Neural cell (in vitro differentiated cells): ENCODE results near the gene GART. TPM values are rescaled to one million over a fixed set of nuclear protein-coding genes. Genes with fewer than 3 reads are reported as not detected.

ENCODE experiments used
- H2AFZ ChIP-seq: fragments of 200-600, 300-800 bp; sonication (generic), shearing (Covaris generic); 2 replicates; pipeline ENCODE4 v1.6.0; 2014; ENCODE audit warnings: low read depth, mild to moderate bottlenecking, antibody characterized with exemption, low read length, moderate library complexity
- H3F3A ChIP-seq: fragments of 200-600 bp; shearing (Covaris generic); 2 replicates; pipeline ENCODE4 v1.6.1; 2016; ENCODE audit warnings: mild to moderate bottlenecking, moderate library complexity, mixed read lengths, antibody characterized with exemption, low read length; ENCODE audit not compliant: insufficient read depth, poor library complexity, severe bottlenecking
- H3K27ac ChIP-seq: fragments of 200-600, 300-800 bp; sonication (generic), shearing (Covaris generic); 2 replicates; pipeline ENCODE4 v1.5.1; 2014; ENCODE audit warnings: mild to moderate bottlenecking, low read length, moderate library complexity
- H3K27me3 ChIP-seq: fragments of 300-800, 200-600 bp; sonication (generic), shearing (Covaris generic); 2 replicates; pipeline ENCODE4 v1.6.0; 2014; ENCODE audit warnings: mild to moderate bottlenecking, low read depth, low read length, moderate library complexity; ENCODE audit not compliant: insufficient read depth
- H3K36me3 ChIP-seq: fragments of 300-800, 200-600 bp; sonication (generic), shearing (Covaris generic); 2 replicates; pipeline ENCODE4 v1.5.1; 2014; ENCODE audit warnings: mild to moderate bottlenecking, antibody characterized with exemption, low read length, moderate library complexity; ENCODE audit not compliant: insufficient read depth
- H3K4me2 ChIP-seq: fragments of 300-800, 200-600 bp; sonication (generic), shearing (Covaris generic); 2 replicates; pipeline ENCODE4 v1.6.0; 2014; ENCODE audit warnings: mild to moderate bottlenecking, low read length
- H3K4me3 ChIP-seq: fragments of 300-800, 200-600 bp; sonication (generic), shearing (Covaris generic); 2 replicates; pipeline ENCODE4 v1.5.1; 2014; ENCODE audit warnings: mild to moderate bottlenecking, low read length, moderate library complexity
- H3K79me2 ChIP-seq: fragments of 200-600 bp; shearing (Covaris generic); replicated peaks from 2 replicates; pipeline ENCODE4 v1.6.0; 2014; ENCODE audit warnings: mild to moderate bottlenecking, low read length, moderate library complexity; ENCODE audit not compliant: insufficient read depth
- H3K9ac ChIP-seq: fragments of 300-800, 200-600 bp; sonication (generic), shearing (Covaris generic); 2 replicates; pipeline ENCODE4 v1.6.1; 2016; ENCODE audit warnings: mild to moderate bottlenecking, low read length, mixed read lengths
- H3K9me2 ChIP-seq: fragments of 200-600 bp; shearing (Covaris generic); 2 replicates; pipeline ENCODE4 v1.6.1; 2016; ENCODE audit warnings: mild to moderate bottlenecking, low read length, mixed read lengths; ENCODE audit not compliant: insufficient read depth
- H3K9me3 ChIP-seq: fragments of 200-600, 300-800 bp; sonication (generic), shearing (Covaris generic); 2 replicates; pipeline ENCODE4 v1.6.1; 2016; ENCODE audit warnings: mild to moderate bottlenecking, mixed run types, low read length, moderate library complexity, mixed read lengths
- H4K20me1 ChIP-seq: fragments of 200-600 bp; shearing (Covaris generic); 2 replicates; pipeline ENCODE4 v1.6.1; 2016; ENCODE audit warnings: mild to moderate bottlenecking, mixed run types; ENCODE audit not compliant: insufficient read depth
- CTCF ChIP-seq: fragments of 450-650 bp; IDR thresholded peaks from 2 replicates; pipeline ENCODE4 v1.5.1; 2014; ENCODE audit warnings: antibody characterized with exemption, mild to moderate bottlenecking, moderate library complexity; ENCODE audit not compliant: poor library complexity, severe bottlenecking
- EP300 ChIP-seq: fragments of 450-650 bp; conservative IDR thresholded peaks from 2 replicates; pipeline ENCODE4 v1.6.1; 2014; ENCODE audit warnings: antibody characterized with exemption, mild to moderate bottlenecking, moderate library complexity; ENCODE audit not compliant: poor library complexity, severe bottlenecking
- EZH2 ChIP-seq: fragments of 200-600, 300-800 bp; shearing (Covaris generic), sonication (generic); IDR thresholded peaks from 2 replicates; pipeline ENCODE4 v1.6.1; 2014; ENCODE audit warnings: antibody characterized with exemption, low read length, borderline replicate concordance, mild to moderate bottlenecking; ENCODE audit not compliant: insufficient read depth, poor library complexity, severe bottlenecking
- MXI1 ChIP-seq: fragments of 450-650 bp; conservative IDR thresholded peaks from 2 replicates; pipeline ENCODE4 v1.6.1; 2014; ENCODE audit warnings: antibody characterized with exemption, mild to moderate bottlenecking; ENCODE audit not compliant: poor library complexity, severe bottlenecking
- POLR2AphosphoS5 ChIP-seq: IDR thresholded peaks from 2 replicates; pipeline ENCODE4 v1.6.1; 2012
- RAD21 ChIP-seq: fragments of 450-650 bp; conservative IDR thresholded peaks from 2 replicates; pipeline ENCODE4 v1.6.1; 2014; ENCODE audit warnings: antibody characterized with exemption, mild to moderate bottlenecking, moderate library complexity
- SMC3 ChIP-seq: fragments of 450-650 bp; conservative IDR thresholded peaks from 2 replicates; pipeline ENCODE4 v1.6.1; 2014; ENCODE audit warnings: antibody characterized with exemption, mild to moderate bottlenecking, moderate library complexity; ENCODE audit not compliant: poor library complexity
- TAF1 ChIP-seq: IDR thresholded peaks from 2 replicates; pipeline ENCODE4 v1.6.1; 2012; ENCODE audit warnings: low read depth
- polyA plus RNA-seq: library from polyadenylated mRNA; depleted of rRNA; stranded (reverse); fragments of >200 nt; gene quantifications from 2 replicates; pipeline ENCODE4 v1.2.3, GENCODE V29; 2014
- TF ChIP-seq, protein P1 (sequence below): IDR thresholded peaks from 2 replicates; pipeline ENCODE4 v1.6.1; 2012; ENCODE audit warnings: borderline replicate concordance

Gene GART
- polyA plus RNA-seq, 1 donor from 2014 or later, result 87.5 TPM

GRCh38 chr21:33587792-33588484, 46.0 kb upstream of the GART start:
- no peaks in the 10 kb centered on the region for H3K9me2 ChIP-seq

GRCh38 chr21:33586927-33587326, 45.0 kb upstream of the GART start:
- Histone ChIP-seq H3K79me2 (peaks cover 9% of the 10 kb centered on the region), H3K9ac (no peak overlapping the region), H3K9me3 (no peaks in the 10 kb centered on the region), H3K4me3 (peak overlapping the region; percentile 88), H3K36me3 (no peaks in the 10 kb centered on the region), H3K9me2 (no peaks in the 10 kb centered on the region), H3K27ac (no peak overlapping the region), H3K4me2 (no peak overlapping the region), H2AFZ (no peak overlapping the region), H4K20me1 (no peaks in the 10 kb centered on the region), H3K27me3 (no peaks in the 10 kb centered on the region), H3F3A (peaks cover 9% of the 10 kb centered on the region)
- TF ChIP-seq RAD21 (no peak), POLR2AphosphoS5 (no peak), CTCF (no peak), EP300 (no peak), SMC3 (no peak), EZH2 (no peak), TAF1 (no peak), MXI1 (no peak)
- TF ChIP-seq, protein P1, sequence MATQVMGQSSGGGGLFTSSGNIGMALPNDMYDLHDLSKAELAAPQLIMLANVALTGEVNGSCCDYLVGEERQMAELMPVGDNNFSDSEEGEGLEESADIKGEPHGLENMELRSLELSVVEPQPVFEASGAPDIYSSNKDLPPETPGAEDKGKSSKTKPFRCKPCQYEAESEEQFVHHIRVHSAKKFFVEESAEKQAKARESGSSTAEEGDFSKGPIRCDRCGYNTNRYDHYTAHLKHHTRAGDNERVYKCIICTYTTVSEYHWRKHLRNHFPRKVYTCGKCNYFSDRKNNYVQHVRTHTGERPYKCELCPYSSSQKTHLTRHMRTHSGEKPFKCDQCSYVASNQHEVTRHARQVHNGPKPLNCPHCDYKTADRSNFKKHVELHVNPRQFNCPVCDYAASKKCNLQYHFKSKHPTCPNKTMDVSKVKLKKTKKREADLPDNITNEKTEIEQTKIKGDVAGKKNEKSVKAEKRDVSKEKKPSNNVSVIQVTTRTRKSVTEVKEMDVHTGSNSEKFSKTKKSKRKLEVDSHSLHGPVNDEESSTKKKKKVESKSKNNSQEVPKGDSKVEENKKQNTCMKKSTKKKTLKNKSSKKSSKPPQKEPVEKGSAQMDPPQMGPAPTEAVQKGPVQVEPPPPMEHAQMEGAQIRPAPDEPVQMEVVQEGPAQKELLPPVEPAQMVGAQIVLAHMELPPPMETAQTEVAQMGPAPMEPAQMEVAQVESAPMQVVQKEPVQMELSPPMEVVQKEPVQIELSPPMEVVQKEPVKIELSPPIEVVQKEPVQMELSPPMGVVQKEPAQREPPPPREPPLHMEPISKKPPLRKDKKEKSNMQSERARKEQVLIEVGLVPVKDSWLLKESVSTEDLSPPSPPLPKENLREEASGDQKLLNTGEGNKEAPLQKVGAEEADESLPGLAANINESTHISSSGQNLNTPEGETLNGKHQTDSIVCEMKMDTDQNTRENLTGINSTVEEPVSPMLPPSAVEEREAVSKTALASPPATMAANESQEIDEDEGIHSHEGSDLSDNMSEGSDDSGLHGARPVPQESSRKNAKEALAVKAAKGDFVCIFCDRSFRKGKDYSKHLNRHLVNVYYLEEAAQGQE, result no peak

More at GRCh38 chr21:33587792-33588484, 46.0 kb upstream of the GART start:
- peak overlapping the region; percentile 88 for H3K4me3 ChIP-seq
- H3F3A ChIP-seq, result peaks cover 9% of the 10 kb centered on the region
- peak overlapping the region; percentile 73 for H3K9ac ChIP-seq
- peak overlapping the region; percentile 68 for H3K4me2 ChIP-seq
- peak overlapping the region; percentile 37 for H3K27ac ChIP-seq
- no peaks in the 10 kb centered on the region for H3K36me3 ChIP-seq
- peaks cover 9% of the 10 kb centered on the region for H3K79me2 ChIP-seq
- H3K27me3 ChIP-seq, result no peaks in the 10 kb centered on the region
- TF ChIP-seq POLR2AphosphoS5 (peak; percentile 6), EP300 (no peak)
- H3K9me3 ChIP-seq, result no peaks in the 10 kb centered on the region
- no peaks in the 10 kb centered on the region for H4K20me1 ChIP-seq
- no peak overlapping the region for H2AFZ ChIP-seq
